GM13977 (cell line): ENCODE measurements around the gene SPARC.

Experiments used
- DNase-seq: peaks from one replicate; pipeline ENCODE4 v3.0.0; 2012; ENCODE audit warnings: low spot score
- CTCF ChIP-seq: IDR thresholded peaks from 2 replicates; pipeline ENCODE4 v1.5.1; 2012; ENCODE audit warnings: mild to moderate bottlenecking, control low read depth; ENCODE audit not compliant: insufficient read depth; ENCODE audit errors: extremely low read depth, missing control alignments
- in situ Hi-C: fragments of 300-500 bp; cut with MboI; formaldehyde crosslinking; loops from one replicate; pipeline ENCODE4 v1.12.0; 2022; ENCODE audit warnings: low sequenced_read_pairs, low pct_unique_long_range_greater_than_20kb, mixed read lengths, inconsistent platforms; ENCODE audit not compliant: unreplicated experiment

The SPARC gene

GRCh38 chr5:151670083-151670686, 16.5 kb downstream of the SPARC start:
- no peak for TF ChIP-seq CTCF
- in situ Hi-C loops, result no loop called here
- no peak for DNase-seq

- DNase-seq, result no peak
- no peak for TF ChIP-seq CTCF
- in situ Hi-C loops, result no loop called here
Observed at GRCh38 chr5:151667083-151667482, 19.6 kb downstream of the SPARC start.

GRCh38 chr5:151665613-151666012, 21.1 kb downstream of the SPARC start:
- no peak for TF ChIP-seq CTCF
- in situ Hi-C loops, result no loop called here
- DNase-seq, result no peak

- no peak for TF ChIP-seq CTCF
- no peak for DNase-seq
- in situ Hi-C loops, result loop anchor here (5.0 kb wide), 1 partner anchor 72 kb away; no protein-coding TSS in a partner anchor
Observed at GRCh38 chr5:151664694-151665585, 21.8 kb downstream of the SPARC start.

GRCh38 chr5:151663617-151664293, 23.0 kb downstream of the SPARC start:
- no peak for TF ChIP-seq CTCF
- in situ Hi-C loops, result loop anchor here (5.0 kb wide), 1 partner anchor 74 kb away; no protein-coding TSS in a partner anchor

GRCh38 chr5:151662805-151663204, 23.9 kb downstream of the SPARC start:
- DNase-seq, result peak; percentile 53
- TF ChIP-seq CTCF, result no peak
- in situ Hi-C loops, result loop anchor here (5.0 kb wide), 1 partner anchor 74 kb away; no protein-coding TSS in a partner anchor

More at GRCh38 chr5:151663617-151664293, 23.0 kb downstream of the SPARC start:
- no peak for DNase-seq
